Bronchial epithelial cell (primary cell): ENCODE data around the gene SF3A2. TPM values are rescaled to one million over a fixed set of nuclear protein-coding genes. Genes with fewer than 3 reads are reported as not detected.
"Not testable (repeated sequence)": the region's sequence is repeated elsewhere in the genome, so short reads cannot be mapped to it uniquely, and the experiment has no call there.

Experiments
- DNase-seq: peaks from one replicate; pipeline ENCODE4 v3.0.0-alpha.2; 2010; ENCODE audit warnings: low read depth
- FAIRE-seq: peaks from 2 replicates; lab custom pipeline; 2011; peaks lifted over from hg19 to GRCh38; lab: Jason Lieb, UNC
- H3K27me3 ChIP-seq: 2 replicates; pipeline ENCODE4 v1.5.1; 2011; ENCODE audit warnings: low read length; ENCODE audit not compliant: control insufficient read depth, insufficient read depth
- H3K36me3 ChIP-seq: 2 replicates; pipeline ENCODE4 v1.5.1; 2011; ENCODE audit warnings: low read length; ENCODE audit not compliant: control insufficient read depth, insufficient read depth
- H3K4me3 ChIP-seq: 2 replicates; pipeline ENCODE4 v1.5.1; 2011; ENCODE audit warnings: mild to moderate bottlenecking, low read depth, low read length, control low read depth
- total RNA-seq: library from RNA; depleted of rRNA; stranded (reverse); fragments of >200 nt; gene quantifications from 2 replicates; pipeline ENCODE4 v1.2.1, GENCODE V29; 2014
- TF ChIP-seq, protein P1 (sequence below): IDR thresholded peaks from 2 replicates; pipeline ENCODE4 v1.5.1; 2011; ENCODE audit warnings: mild to moderate bottlenecking, moderate library complexity, low read length, control low read depth, inconsistent platforms; ENCODE audit not compliant: insufficient read depth, severe bottlenecking

Gene SF3A2
- total RNA-seq, 1 donor from 2014 or later = 24.2 TPM

DNA sequence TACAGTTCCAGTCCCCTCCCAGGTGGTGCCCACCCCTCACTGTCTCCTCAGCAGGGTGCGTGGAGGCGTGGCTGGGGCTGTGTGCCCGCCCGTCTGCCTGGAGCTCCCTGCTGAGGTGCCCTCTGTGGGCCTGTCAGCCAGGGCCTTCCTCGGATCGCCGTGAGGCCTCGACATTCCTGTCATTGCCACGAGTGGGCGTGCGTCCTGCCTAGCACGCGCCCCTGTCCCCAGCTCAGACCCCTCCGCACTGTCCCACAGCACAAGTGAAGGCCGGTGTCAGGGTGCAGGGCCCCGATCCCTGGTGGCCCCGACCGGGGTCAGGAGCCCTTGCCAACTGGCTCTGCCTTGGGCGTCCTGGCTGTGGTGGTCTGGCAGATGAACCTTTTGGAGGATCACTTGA is 40.7 kb upstream of the SF3A2 start:
- Histone ChIP-seq H3K27me3 (no peaks in the 10 kb centered on the region), H3K36me3 (peaks cover 39% of the 10 kb centered on the region), H3K4me3 (no peak overlapping the region)
- FAIRE-seq (no peak), DNase-seq (no peak)
- TF ChIP-seq, protein P1, sequence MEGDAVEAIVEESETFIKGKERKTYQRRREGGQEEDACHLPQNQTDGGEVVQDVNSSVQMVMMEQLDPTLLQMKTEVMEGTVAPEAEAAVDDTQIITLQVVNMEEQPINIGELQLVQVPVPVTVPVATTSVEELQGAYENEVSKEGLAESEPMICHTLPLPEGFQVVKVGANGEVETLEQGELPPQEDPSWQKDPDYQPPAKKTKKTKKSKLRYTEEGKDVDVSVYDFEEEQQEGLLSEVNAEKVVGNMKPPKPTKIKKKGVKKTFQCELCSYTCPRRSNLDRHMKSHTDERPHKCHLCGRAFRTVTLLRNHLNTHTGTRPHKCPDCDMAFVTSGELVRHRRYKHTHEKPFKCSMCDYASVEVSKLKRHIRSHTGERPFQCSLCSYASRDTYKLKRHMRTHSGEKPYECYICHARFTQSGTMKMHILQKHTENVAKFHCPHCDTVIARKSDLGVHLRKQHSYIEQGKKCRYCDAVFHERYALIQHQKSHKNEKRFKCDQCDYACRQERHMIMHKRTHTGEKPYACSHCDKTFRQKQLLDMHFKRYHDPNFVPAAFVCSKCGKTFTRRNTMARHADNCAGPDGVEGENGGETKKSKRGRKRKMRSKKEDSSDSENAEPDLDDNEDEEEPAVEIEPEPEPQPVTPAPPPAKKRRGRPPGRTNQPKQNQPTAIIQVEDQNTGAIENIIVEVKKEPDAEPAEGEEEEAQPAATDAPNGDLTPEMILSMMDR = no peak

GRCh38 chr19:2197270-2197669 is 39.4 kb upstream of the SF3A2 start:
- Histone ChIP-seq H3K27me3 (no peaks in the 10 kb centered on the region), H3K4me3 (no peak overlapping the region), H3K36me3 (peaks cover 29% of the 10 kb centered on the region)
- FAIRE-seq (peak; percentile 93), DNase-seq (no peak)
- TF ChIP-seq, protein P1 = no peak

- DNase-seq (no peak), FAIRE-seq (no peak)
- Histone ChIP-seq H3K36me3 (peaks cover 27% of the 10 kb centered on the region), H3K4me3 (no peak overlapping the region), H3K27me3 (no peaks in the 10 kb centered on the region)
- TF ChIP-seq, protein P1 = no peak
These were observed 38.3 kb upstream of the SF3A2 start for GRCh38 chr19:2198317-2198716.

DNA sequence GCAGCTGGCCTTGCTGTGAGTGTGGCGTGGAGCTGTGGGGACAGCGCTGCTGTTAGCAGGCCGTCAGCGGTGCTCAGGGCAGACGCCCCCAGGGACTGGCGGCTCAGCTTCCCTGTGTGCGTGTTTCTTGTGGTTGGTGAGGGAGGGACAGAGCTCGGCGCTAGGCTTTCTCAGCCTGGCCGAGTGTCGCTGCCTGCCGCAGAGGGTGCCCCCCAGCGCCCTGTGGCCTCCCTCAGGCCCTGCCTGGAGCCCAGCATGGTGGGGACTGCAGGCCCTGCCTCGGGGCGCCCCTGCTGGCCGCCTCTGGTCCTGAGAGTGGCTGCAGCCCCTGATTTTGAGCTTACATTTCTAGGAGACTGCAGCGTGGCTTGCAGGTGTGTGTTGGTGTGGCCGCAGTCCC is 37.4 kb upstream of the SF3A2 start:
- Histone ChIP-seq H3K36me3 (peaks cover 26% of the 10 kb centered on the region), H3K4me3 (no peak overlapping the region), H3K27me3 (no peaks in the 10 kb centered on the region)
- FAIRE-seq (no peak), DNase-seq (no peak)
- TF ChIP-seq, protein P1 = peak; percentile 29

DNA sequence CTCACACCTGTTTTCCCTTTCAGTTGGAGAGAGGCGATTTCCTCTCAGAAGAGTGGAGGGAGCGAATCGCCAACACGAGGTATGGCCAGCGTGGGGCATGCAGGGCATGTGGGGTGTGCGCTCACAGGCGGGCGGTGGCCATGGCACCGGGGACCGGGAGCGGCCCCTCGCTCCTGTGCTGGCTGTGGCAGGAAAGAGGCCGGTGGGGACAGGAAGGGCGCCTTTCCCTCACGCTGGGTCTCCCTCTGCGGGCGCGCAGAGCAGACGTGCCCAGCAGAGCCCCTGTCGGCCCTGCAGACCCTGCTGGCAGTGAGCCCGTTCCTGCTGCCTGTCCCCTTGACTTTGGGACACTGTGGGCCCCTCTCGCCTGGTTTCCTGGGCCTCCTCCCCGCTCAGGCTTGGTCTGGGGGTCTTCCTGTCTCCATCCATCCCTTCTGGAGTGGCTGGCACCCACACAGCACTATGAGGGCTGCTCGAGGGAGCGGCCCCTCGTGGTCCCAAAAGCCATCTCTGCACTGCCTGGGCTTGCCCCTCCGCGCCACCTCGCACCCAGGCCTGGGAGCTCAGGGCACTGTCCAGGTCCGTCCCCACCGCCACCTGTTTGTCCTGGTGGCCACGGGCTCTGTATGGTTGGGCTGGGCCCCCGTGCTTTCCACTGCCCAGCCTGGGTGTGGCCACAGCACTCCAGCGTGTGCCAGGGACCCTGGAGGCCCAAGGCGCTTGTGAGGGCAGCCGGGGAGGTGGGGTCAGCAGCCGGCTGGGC is 36.6 kb upstream of the SF3A2 start:
- TF ChIP-seq, protein P1 = no peak
- DNase-seq (no peak), FAIRE-seq (no peak)
- Histone ChIP-seq H3K27me3 (no peaks in the 10 kb centered on the region), H3K4me3 (no peak overlapping the region), H3K36me3 (peaks cover 22% of the 10 kb centered on the region)

DNA sequence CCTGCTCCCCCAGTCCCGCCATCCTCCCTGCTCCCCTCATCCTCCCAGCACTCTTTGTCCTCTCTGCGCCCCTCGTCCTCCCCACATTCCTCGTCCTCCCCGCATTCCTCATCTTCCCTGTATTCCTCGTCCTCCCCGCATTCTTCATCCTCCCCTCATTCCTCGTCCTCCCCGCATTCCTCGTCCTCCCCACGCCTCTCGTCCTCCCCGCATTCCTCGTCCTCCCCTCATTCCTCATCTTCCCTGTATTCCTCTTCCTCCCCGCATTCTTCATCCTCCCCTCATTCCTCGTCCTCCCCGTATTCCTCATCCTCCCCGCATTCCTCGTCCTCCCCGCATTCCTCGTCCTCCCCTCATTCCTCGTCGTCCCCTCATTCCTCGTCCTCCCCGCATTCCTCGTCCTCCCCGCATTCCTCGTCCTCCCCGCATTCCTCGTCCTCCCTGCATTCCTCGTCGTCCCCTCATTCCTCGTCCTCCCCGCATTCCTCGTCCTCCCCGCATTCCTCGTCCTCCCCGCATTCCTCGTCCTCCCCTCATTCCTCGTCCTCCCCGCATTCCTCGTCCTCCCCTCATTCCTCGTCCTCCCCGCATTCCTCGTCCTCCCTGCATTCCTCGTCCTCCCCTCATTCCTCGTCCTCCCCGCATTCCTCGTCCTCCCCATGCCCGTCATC is 35.9 kb upstream of the SF3A2 start:
- DNase-seq = not testable (repeated sequence)

More for the DNA sequence above, 35.9 kb upstream of the SF3A2 start:
- not testable (repeated sequence) for H3K4me3 ChIP-seq, FAIRE-seq, H3K27me3 ChIP-seq
- H3K36me3 ChIP-seq = peaks cover 19% of the 10 kb centered on the region
